ENCODE results near the gene RAB22A. TPM values are rescaled to one million over a fixed set of nuclear protein-coding genes. Genes with fewer than 3 reads are reported as not detected.

Gene RAB22A
- total RNA-seq, 2 donors from 2014 or later, result 18.7 to 26.5 TPM

DNA sequence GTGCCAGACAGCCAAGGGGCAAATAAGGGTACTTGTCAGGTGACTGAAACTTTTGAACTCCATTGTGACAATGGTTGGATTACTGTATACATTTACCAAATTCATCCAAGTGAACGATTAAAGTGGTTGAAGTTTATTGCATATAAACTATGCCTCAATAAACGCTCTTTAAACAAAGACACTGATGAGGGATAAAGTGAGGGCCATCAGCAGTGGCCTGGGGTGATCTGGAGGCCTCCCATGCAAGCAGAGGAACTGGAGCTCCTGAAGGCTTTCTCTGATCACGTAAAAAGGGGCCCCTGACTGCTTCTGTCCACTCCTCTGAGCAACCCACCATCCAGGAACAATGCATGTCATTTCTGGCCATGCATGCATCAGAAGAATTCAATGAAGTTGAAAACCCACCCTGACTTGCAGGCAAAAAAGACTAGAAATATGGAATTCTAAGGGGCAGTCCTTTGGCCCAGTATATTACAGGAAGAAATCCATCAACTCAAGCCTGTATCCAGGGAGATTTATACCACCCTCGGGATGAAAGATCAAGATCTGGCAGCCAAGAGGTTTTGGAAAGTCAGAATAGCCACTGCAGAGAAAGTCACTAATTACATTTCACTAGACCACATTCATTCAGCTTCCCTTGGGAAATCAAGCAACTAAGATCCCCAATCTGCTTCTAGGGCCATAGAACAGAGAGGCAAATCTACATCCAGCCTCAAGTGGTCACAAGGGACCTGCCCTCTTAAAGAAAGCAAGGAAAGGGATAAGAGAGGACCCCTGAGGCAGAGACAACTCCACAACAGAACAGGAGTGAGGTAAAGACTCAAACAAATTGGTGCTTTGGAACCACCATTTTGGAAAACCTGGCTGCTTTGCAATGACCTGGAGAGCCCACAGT is 31.7 kb upstream of the RAB22A start:
- Histone ChIP-seq H3K36me3 (no peaks in the 10 kb centered on the region), H3K9me3 (no peaks in the 10 kb centered on the region), H3K27me3 (replicated peaks; ENCODE audit: insufficient read depth) (no peaks in the 10 kb centered on the region), H3K4me1 (ENCODE audit: control insufficient read depth in 1 of 2, low read depth in 2 of 2) (no peaks in the 10 kb centered on the region), H3K27ac (no peak overlapping the region), H3K4me3 (no peak overlapping the region)
- ATAC-seq (ENCODE audit: insufficient number of reproducible peaks, low FRiP score, low read depth), result no peak
- no peak for DNase-seq (ENCODE audit: low spot score)
- TF ChIP-seq, protein P1, sequence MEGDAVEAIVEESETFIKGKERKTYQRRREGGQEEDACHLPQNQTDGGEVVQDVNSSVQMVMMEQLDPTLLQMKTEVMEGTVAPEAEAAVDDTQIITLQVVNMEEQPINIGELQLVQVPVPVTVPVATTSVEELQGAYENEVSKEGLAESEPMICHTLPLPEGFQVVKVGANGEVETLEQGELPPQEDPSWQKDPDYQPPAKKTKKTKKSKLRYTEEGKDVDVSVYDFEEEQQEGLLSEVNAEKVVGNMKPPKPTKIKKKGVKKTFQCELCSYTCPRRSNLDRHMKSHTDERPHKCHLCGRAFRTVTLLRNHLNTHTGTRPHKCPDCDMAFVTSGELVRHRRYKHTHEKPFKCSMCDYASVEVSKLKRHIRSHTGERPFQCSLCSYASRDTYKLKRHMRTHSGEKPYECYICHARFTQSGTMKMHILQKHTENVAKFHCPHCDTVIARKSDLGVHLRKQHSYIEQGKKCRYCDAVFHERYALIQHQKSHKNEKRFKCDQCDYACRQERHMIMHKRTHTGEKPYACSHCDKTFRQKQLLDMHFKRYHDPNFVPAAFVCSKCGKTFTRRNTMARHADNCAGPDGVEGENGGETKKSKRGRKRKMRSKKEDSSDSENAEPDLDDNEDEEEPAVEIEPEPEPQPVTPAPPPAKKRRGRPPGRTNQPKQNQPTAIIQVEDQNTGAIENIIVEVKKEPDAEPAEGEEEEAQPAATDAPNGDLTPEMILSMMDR (IDR thresholded peaks at IDR 0.05), result no peak

DNA sequence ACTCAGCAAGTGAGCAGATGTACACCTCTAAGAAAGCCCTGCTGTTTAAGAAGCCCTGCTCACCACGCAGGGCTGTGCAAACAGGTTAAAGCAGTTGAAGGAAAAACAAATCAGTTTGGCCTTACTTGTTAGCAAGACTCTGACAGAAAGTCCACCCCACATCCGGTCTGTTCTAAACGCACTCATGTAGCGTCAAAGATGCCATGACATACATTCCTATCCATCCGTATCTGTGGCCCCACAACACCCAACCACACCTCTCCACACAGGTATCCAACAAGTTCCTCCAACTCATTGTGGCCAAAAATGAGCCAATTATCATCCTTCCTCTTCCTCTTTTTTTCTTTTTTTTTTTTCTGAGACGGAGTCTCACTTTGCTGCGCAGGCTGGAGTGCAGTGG is 22.8 kb upstream of the RAB22A start:
- Histone ChIP-seq H3K4me3 (no peak overlapping the region), H3K4me1 (ENCODE audit: control insufficient read depth in 1 of 2, low read depth in 2 of 2) (no peaks in the 10 kb centered on the region), H3K27me3 (replicated peaks; ENCODE audit: insufficient read depth) (no peaks in the 10 kb centered on the region), H3K36me3 (peaks cover 4% of the 10 kb centered on the region), H3K27ac (no peak overlapping the region), H3K9me3 (no peaks in the 10 kb centered on the region)
- ATAC-seq (ENCODE audit: insufficient number of reproducible peaks, low FRiP score, low read depth) (no peak), DNase-seq (ENCODE audit: low spot score) (no peak)
- TF ChIP-seq, protein P1 (IDR thresholded peaks at IDR 0.05), result no peak

DNA sequence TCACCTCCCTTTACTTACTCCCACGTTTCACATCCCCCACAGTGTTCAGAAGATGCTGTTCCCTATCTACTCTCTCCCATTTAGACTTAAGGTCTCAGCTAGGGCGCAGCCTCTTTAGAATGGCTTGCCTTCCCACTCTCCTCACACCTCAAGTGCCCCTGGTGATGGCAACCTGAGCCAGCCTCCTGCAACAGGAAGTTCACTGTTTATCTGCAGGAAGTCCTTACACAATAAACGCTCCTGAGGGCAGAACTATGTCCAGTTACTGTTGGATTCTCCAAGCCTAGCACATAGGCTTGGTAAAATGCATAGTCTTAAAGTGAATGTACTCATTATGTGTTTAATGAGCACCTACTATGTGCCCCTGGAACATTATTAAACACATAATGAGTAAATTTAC is 21.9 kb upstream of the RAB22A start:
- TF ChIP-seq, protein P1 (IDR thresholded peaks at IDR 0.05), result no peak
- H3K36me3 ChIP-seq, result peaks cover 4% of the 10 kb centered on the region
- no peaks in the 10 kb centered on the region for H3K4me1 ChIP-seq (ENCODE audit: control insufficient read depth in 1 of 2, low read depth in 2 of 2)
- H3K27ac ChIP-seq, result no peak overlapping the region
- no peaks in the 10 kb centered on the region for H3K9me3 ChIP-seq
- ATAC-seq (ENCODE audit: insufficient number of reproducible peaks, low FRiP score, low read depth), result no peak
- DNase-seq (ENCODE audit: low spot score), result no peak
- H3K27me3 ChIP-seq (replicated peaks; ENCODE audit: insufficient read depth), result no peaks in the 10 kb centered on the region
- no peak overlapping the region for H3K4me3 ChIP-seq

DNA sequence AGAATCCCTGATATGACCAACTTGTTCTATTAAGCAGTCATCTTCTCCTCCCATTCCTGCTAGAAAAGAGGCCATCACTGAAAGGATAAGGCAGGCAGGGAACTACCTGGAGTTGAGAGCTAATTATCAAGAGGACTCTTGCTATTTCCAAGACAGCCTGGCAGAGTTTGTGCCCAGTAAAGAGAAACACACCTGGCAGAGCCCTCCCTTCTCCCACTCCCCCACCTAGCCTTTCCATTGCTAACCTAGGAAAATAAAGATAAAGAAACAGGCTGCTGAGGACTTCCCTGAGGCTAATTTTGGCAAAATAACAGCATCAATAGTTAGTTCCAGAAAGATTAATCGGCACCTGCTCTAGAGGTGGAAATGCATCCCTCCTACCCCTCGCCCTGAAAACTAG is 20.4 kb upstream of the RAB22A start:
- Histone ChIP-seq H3K9me3 (no peaks in the 10 kb centered on the region), H3K36me3 (peaks cover 4% of the 10 kb centered on the region), H3K27ac (no peak overlapping the region), H3K27me3 (replicated peaks; ENCODE audit: insufficient read depth) (no peaks in the 10 kb centered on the region), H3K4me3 (no peak overlapping the region), H3K4me1 (ENCODE audit: control insufficient read depth in 1 of 2, low read depth in 2 of 2) (no peaks in the 10 kb centered on the region)
- ATAC-seq (ENCODE audit: insufficient number of reproducible peaks, low FRiP score, low read depth), result no peak
- TF ChIP-seq, protein P1 (IDR thresholded peaks at IDR 0.05), result no peak
- no peak for DNase-seq (ENCODE audit: low spot score)

DNA sequence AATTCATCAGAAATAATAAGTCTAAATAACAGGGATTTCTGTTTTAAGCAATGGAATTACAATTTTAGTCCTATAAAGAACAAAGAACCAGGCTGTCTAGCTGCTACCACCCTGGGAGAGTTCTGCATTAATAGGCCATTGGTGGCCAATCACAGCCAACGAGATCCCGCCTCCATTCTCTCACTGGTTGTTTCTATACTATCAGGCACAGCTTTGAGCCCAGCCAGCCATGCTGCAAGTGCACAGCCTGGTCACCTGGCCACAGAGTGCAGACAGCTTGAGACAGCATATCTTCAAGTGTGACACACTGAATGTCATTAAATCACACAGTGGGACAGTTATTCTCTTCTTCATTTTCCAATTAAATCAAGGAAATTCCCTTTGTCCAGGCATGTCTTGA is 16.1 kb upstream of the RAB22A start:
- Histone ChIP-seq H3K9me3 (no peaks in the 10 kb centered on the region), H3K27me3 (replicated peaks; ENCODE audit: insufficient read depth) (no peaks in the 10 kb centered on the region), H3K4me3 (no peak overlapping the region), H3K4me1 (ENCODE audit: control insufficient read depth in 1 of 2, low read depth in 2 of 2) (no peaks in the 10 kb centered on the region), H3K27ac (no peak overlapping the region), H3K36me3 (no peaks in the 10 kb centered on the region)
- DNase-seq (ENCODE audit: low spot score), result no peak
- no peak for ATAC-seq (ENCODE audit: insufficient number of reproducible peaks, low FRiP score, low read depth)
- TF ChIP-seq, protein P1 (IDR thresholded peaks at IDR 0.05), result no peak

Data from thoracic aorta (tissue), 2 donors.